Activated CD8-positive, alpha-beta T cell treated with anti-CD3 and anti-CD28 coated beads for 36 hours (primary cell): Measurements from ENCODE around the gene LDB2. TPM values are rescaled to one million over a fixed set of nuclear protein-coding genes. Genes with fewer than 3 reads are reported as not detected.

Source experiments
- ATAC-seq: fragments of 200-7000 bp; cut with Tn5 transposase; one replicate; pipeline ENCODE4 v1.10.0; 2021; ENCODE audit warnings: mild to moderate bottlenecking, moderate library complexity
- CTCF ChIA-PET: fragments of 350-600 bp; sonication (Branson Sonifier 250); formaldehyde crosslinking; loops from one replicate; lab custom pipeline; 2021; ENCODE audit warnings: antibody characterized with exemption; lab: Charles Lee
- POLR2A ChIA-PET: fragments of 350-600 bp; sonication (Branson Sonifier 250); formaldehyde crosslinking; loops from one replicate; lab custom pipeline; 2021; ENCODE audit warnings: antibody characterized with exemption; lab: Charles Lee
- DNase-seq: peaks from one replicate; pipeline ENCODE4 v3.0.0-alpha.2; 2020
- H3K27ac Mint-ChIP-seq: one replicate; pipeline ENCODE4 v1.8.0; 2021; ENCODE audit warnings: mild to moderate bottlenecking, mixed read lengths
- H3K27me3 Mint-ChIP-seq: one replicate; pipeline ENCODE4 v1.8.0; 2021; ENCODE audit warnings: mixed read lengths
- H3K36me3 Mint-ChIP-seq: one replicate; pipeline ENCODE4 v1.8.0; 2021; ENCODE audit warnings: low read depth, mixed read lengths
- H3K4me1 Mint-ChIP-seq: one replicate; pipeline ENCODE4 v1.8.0; 2021; ENCODE audit warnings: low read depth, mixed read lengths
- H3K4me3 Mint-ChIP-seq: one replicate; pipeline ENCODE4 v1.8.0; 2021; ENCODE audit warnings: mild to moderate bottlenecking, moderate library complexity, mixed read lengths
- H3K9me3 Mint-ChIP-seq: one replicate; pipeline ENCODE4 v1.8.0; 2021; ENCODE audit warnings: mixed read lengths
- CTCF ChIP-seq: fragments of 200-600 bp; IDR thresholded peaks from one replicate; pipeline ENCODE4 v1.8.0; 2022; ENCODE audit warnings: antibody characterized with exemption, mild to moderate bottlenecking
- intact Hi-C: fragments of 100-400 bp; cut with micrococcal nuclease; formaldehyde crosslinking; loops from one replicate; pipeline ENCODE4 v1.10.0; 2022
- total RNA-seq, 2 experiments: library from RNA; stranded (reverse); gene quantifications; one replicate each; pipeline ENCODE4 v1.2.3, GENCODE V29; 2021

Gene LDB2
- total RNA-seq, 2 experiments from 2014 or later, result not detected

GRCh38 chr4:16887887-16888286, 10.6 kb downstream of the LDB2 start:
- peaks cover 43% of the 10 kb centered on the region for H3K4me1 Mint-ChIP-seq
- ChIA-PET POLR2A (no interaction called here), CTCF (interaction anchor here (2.6 kb wide), 1 partner anchor 29 kb away, joined by 8 read pairs; no protein-coding TSS in a partner anchor)
- no peak for DNase-seq
- intact Hi-C loops, result no loop called here
- H3K4me3 Mint-ChIP-seq, result no peak overlapping the region
- no peaks in the 10 kb centered on the region for H3K27me3 Mint-ChIP-seq
- TF ChIP-seq CTCF, result no peak
- H3K9me3 Mint-ChIP-seq, result no peaks in the 10 kb centered on the region
- no peak for ATAC-seq
- no peaks in the 10 kb centered on the region for H3K36me3 Mint-ChIP-seq
- H3K27ac Mint-ChIP-seq, result no peak overlapping the region

GRCh38 chr4:16884673-16885460, 13.6 kb downstream of the LDB2 start:
- peak; percentile 10 for DNase-seq
- ChIA-PET CTCF (interaction anchor here (1.4 kb wide), 1 partner anchor 32 kb away, joined by 3 read pairs; no protein-coding TSS in a partner anchor), POLR2A (no interaction called here)
- intact Hi-C loops, result no loop called here
- H3K36me3 Mint-ChIP-seq, result no peaks in the 10 kb centered on the region
- H3K27me3 Mint-ChIP-seq, result no peaks in the 10 kb centered on the region
- H3K9me3 Mint-ChIP-seq, result no peaks in the 10 kb centered on the region
- TF ChIP-seq CTCF, result no peak
- no peak overlapping the region for H3K27ac Mint-ChIP-seq
- H3K4me1 Mint-ChIP-seq, result peaks cover 18% of the 10 kb centered on the region
- no peak overlapping the region for H3K4me3 Mint-ChIP-seq
- ATAC-seq, result peak; percentile 64

- no peak overlapping the region for H3K27ac Mint-ChIP-seq
- intact Hi-C loops, result no loop called here
- no peaks in the 10 kb centered on the region for H3K9me3 Mint-ChIP-seq
- POLR2A ChIA-PET, result no interaction called here
- no peaks in the 10 kb centered on the region for H3K27me3 Mint-ChIP-seq
- DNase-seq (no peak), ATAC-seq (no peak)
- H3K36me3 Mint-ChIP-seq, result no peaks in the 10 kb centered on the region
- peaks cover 8% of the 10 kb centered on the region for H3K4me1 Mint-ChIP-seq
- CTCF ChIA-PET, result interaction anchor here (1.4 kb wide), 1 partner anchor 33 kb away, joined by 3 read pairs; no protein-coding TSS in a partner anchor
- no peak overlapping the region for H3K4me3 Mint-ChIP-seq
- TF ChIP-seq CTCF, result no peak
Observed at GRCh38 chr4:16883806-16884205, 14.6 kb downstream of the LDB2 start.

- no peak for ATAC-seq
Observed at GRCh38 chr4:16881151-16881884, 17.1 kb downstream of the LDB2 start.

More at GRCh38 chr4:16881151-16881884, 17.1 kb downstream of the LDB2 start:
- DNase-seq, result no peak
- CTCF ChIA-PET, result interaction anchor here (1.1 to 2.9 kb wide), 3 partner anchors 10 to 88 kb away, joined by 3 to 9 read pairs (median 4); no protein-coding TSS in a partner anchor
- Mint-ChIP-seq H3K27me3 (no peaks in the 10 kb centered on the region), H3K27ac (no peak overlapping the region), H3K36me3 (no peaks in the 10 kb centered on the region), H3K9me3 (no peaks in the 10 kb centered on the region), H3K4me1 (peaks cover 8% of the 10 kb centered on the region), H3K4me3 (no peak overlapping the region)
- intact Hi-C loops, result no loop called here
- POLR2A ChIA-PET, result no interaction called here
- no peak for TF ChIP-seq CTCF
